ENCODE measurements around the gene PTPRH.

GRCh38 chr19:55228015-55228391 lies 18.7 kb upstream of the PTPRH start:
- TF ChIP-seq POLR2A (conservative IDR thresholded peaks at IDR 0.05) (no peak), E4F1 (CRISPR knock-in tag; IDR thresholded peaks at IDR 0.05; ENCODE audit: borderline replicate concordance) (no peak), ZNF354B (CRISPR knock-in tag; IDR thresholded peaks at IDR 0.05) (no peak), SOX6 (IDR thresholded peaks at IDR 0.05) (no peak), POLR2AphosphoS5 (IDR thresholded peaks at IDR 0.05; ENCODE audit: control insufficient read depth, insufficient read depth, low read depth, low read length) (no peak), ZBTB8A (IDR thresholded peaks at IDR 0.05; ENCODE audit: partially characterized antibody) (no peak), ZNF444 (CRISPR knock-in tag; IDR thresholded peaks at IDR 0.05) (no peak), USF2 (CRISPR knock-in tag; IDR thresholded peaks at IDR 0.05) (no peak), PCBP2 (IDR thresholded peaks at IDR 0.05; ENCODE audit: low read depth, low read length, poor library complexity, severe bottlenecking) (no peak), TAF1 (IDR thresholded peaks at IDR 0.05; ENCODE audit: control insufficient read depth, extremely low read depth, insufficient read depth, low read length, severe bottlenecking) (no peak)

All from K562 (cell line).